AG08395 (cell line): ENCODE data around the gene FASTK.

Source experiments
- DNase-seq: peaks from one replicate; pipeline ENCODE4 v3.0.0; 2012; ENCODE audit warnings: mixed read lengths, low spot score

The FASTK gene, protein sequence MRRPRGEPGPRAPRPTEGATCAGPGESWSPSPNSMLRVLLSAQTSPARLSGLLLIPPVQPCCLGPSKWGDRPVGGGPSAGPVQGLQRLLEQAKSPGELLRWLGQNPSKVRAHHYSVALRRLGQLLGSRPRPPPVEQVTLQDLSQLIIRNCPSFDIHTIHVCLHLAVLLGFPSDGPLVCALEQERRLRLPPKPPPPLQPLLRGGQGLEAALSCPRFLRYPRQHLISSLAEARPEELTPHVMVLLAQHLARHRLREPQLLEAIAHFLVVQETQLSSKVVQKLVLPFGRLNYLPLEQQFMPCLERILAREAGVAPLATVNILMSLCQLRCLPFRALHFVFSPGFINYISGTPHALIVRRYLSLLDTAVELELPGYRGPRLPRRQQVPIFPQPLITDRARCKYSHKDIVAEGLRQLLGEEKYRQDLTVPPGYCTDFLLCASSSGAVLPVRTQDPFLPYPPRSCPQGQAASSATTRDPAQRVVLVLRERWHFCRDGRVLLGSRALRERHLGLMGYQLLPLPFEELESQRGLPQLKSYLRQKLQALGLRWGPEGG

GRCh38 chr7:151080522-151081169, at the start of gene FASTK:
FASTK (minus strand) TSS chr7:151080809; CDS start chr7:151080766, 43 bp downstream.
- DNase-seq = peak; percentile 95

GRCh38 chr7:151129960-151130591, 49.5 kb upstream of the FASTK start:
- DNase-seq = no peak

DNA sequence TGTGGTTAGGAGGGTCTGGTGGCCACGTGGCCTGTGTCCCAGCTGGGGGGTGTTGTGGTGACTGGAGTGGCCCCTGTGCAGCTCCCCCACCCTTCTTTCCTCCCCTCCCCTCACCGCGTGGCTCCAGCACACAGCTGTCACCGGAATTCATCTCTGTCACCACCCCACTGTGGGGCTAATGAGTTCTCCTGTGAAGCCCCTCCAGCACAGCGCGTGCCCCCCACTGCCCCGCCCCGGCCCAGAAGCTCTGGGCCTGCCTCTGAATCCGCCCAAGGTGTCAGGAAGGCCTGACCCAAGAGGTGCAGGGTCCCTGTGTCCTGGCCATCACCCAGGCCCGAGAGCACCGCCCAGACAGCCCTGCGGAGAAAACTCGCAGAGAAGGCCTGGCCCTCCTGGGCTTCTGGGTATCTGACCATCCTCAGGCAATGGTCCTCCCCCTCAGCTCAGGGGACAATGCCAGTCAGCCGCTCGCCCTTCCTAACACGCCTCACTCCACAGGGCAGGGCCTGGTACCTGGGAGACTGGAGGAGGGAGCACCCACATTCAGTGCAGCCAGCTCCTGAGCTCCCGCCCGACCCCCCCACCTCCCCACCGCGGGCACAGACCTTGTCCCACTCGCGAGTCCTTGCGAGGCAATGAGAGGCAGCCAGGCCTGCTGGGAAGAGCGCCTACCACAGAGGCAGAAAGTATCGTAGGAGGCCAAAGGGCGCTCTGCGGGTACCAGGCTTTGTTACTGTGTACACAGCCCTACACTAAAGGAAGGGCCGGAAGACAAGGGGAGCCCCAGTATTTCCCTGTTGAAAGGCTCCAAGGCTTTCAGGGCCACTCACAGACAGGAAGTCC, 48.7 kb upstream of the FASTK start:
- DNase-seq = no peak

DNA sequence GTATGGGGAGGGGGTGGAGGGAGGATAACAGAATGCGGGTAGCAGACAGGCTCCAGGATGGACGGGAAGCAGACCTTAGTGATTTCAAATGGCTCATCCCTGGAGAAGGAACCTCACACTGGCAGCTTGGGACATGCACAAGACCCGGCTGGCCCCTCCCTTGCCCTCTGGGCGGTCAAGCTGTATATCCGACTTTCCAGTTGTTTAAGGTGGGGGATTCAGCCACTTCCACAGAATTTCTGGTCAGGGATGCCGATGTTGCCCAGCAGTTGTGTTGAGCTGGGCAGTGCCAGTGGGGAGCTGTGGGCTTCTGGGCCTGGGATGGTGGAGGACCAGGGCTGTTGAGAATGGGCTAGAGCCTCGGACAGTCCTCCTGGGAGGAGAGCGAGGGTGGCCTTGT, 48.1 kb upstream of the FASTK start:
- no peak for DNase-seq

GRCh38 chr7:151128144-151128543, 47.5 kb upstream of the FASTK start:
- DNase-seq = no peak

GRCh38 chr7:151126491-151127137, 46.0 kb upstream of the FASTK start:
- DNase-seq = no peak

- peak; percentile 40 for DNase-seq
Measured at GRCh38 chr7:151125846-151126481, 45.4 kb upstream of the FASTK start.

GRCh38 chr7:151125470-151125845, 44.8 kb upstream of the FASTK start:
- DNase-seq = peak; percentile 34

DNA sequence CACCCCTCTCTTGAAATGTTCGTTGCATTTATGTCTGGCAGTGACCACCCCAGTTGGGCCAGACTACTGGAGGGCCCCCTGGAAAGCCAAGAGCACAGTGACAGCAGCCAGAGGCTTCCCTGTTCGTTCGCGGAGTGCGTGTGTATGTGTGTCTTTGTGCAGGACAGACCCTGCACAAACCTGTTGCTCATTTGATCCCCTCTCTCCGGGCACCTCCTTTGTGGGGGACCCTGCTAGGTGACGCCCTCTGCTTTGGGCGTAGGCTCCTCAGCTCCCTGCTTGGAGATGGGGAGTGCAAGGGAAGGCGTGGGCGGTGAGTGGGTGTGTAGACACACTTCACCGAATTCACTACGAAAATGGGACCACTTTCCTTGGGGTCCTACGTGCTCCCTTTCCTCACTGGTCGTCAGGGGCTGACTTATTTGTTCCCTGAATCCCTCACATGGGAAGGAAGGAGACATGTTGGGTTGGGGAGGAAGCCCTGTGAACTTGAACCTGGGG, 44.3 kb upstream of the FASTK start:
- DNase-seq = no peak

DNA sequence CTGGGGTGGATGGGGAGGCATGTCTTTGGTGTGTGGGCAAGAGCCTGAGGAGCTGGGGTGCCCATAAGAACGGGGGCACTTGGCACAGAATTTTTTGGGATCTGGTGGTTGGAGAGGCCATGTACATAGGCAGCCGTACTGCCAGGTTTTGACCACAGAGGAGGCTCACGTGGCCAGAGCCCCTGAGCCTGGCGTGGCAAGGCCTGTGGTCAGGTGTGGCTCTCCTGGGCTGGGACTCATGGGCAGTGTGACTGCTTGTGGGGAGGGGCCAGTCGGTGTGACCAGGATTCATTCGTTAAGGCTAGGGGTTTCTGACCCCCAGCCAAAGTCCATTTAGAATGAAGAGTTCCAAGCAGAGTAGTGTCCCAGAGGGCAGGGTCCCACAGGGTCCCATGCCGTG, 43.9 kb upstream of the FASTK start:
- DNase-seq = no peak

GRCh38 chr7:151123822-151124464, 43.3 kb upstream of the FASTK start:
- peak; percentile 95 for DNase-seq

GRCh38 chr7:151123158-151123821, 42.7 kb upstream of the FASTK start:
- DNase-seq = no peak

- DNase-seq = no peak
Measured at GRCh38 chr7:151122796-151123157, 42.2 kb upstream of the FASTK start.

DNA sequence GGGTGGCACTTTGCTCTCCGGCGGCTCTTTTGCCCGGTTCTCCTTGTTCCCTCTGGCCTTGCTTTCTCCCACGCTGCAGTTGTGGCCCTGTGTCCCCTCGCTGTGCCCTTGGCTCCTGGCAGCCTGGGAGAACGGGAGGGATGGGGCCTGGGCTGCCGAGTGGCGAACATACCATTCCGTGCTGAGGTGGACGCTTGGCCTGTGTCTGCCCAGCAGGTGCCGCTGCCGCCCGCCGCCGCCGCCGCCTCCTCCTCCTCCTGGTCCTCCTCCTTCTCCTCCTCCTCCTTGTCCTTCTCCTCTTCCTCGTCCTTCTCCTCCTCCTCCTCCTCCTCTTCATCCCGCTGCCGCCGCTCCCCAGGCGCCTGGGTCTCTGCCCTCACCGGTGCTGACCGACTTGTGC, 41.7 kb upstream of the FASTK start:
- DNase-seq = no peak

DNA sequence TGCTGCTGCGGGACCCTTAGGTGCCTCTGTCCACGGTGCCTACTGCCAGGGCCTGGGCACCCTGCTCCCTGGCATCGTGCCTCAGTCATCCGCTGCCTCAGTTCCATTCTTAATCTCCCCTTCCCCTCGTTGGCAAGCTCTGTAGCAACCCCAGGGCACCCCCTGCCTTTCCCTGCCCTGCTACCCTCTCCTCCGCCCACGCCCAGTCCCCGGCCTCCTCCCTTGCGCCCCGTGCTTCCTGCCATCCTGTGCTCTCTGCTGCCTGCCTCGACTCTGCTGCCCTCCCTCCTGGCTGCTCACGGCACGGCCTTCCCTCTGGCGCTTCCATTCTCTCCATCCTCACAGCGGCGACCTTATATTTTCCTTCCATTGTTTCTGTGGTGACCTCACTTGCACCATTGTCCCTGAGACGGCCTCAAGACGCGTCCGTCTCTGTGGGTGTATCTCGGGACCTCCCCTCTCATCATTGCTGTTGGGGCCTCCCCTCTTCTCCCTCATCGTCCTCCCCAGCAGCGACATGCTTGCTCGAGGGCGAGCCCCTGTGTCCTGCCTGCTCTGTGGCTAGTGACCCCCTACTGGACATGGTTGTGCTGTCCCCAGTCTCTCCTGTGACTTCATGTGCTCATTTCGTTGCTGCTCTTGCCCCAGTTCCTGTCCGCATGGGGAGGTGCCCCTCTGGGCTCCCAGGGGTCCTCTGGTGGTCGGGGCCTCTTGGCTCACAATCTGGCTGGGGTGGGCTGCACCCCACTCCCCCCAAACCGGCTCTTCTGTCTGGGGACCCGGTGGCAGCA, 41.0 kb upstream of the FASTK start:
- no peak for DNase-seq

DNA sequence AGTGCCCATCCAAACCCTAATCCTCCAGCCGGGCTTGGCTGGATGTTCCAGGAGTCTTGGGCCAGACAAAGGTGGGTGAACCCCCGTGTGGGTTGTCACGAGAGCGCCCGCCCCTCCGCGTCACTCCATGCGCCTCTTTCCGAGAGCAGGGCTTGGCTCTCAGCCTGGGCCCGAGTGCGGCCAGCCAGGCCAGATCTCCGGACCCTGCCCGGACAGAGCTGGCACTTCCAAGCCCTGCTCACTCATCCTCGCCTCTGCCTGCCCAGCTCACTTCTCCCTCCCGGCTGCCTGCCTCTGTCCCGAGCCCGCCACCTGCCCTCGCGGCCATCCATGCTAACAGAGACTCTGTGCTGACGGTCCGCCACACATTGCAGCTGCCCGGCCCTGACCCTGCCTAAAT, 40.3 kb upstream of the FASTK start:
- no peak for DNase-seq

DNA sequence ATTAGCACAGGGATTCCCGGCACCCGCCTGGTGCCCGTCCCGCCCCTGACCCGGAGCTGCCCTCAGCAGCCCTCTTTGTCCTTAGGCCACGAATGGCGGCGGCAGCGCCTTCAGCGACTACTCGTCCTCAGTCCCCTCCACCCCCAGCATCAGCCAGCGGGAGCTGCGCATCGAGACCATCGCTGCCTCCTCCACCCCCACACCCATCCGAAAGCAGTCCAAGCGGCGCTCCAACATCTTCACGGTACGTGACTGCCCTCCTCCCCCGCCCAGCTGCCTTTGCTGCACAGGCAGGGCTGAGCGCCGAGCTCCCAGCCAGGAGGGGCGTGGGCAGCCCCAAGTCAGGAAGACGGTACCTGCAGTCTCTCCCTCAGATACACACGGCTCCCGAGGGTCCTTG, 39.3 kb upstream of the FASTK start:
- DNase-seq = no peak

DNA sequence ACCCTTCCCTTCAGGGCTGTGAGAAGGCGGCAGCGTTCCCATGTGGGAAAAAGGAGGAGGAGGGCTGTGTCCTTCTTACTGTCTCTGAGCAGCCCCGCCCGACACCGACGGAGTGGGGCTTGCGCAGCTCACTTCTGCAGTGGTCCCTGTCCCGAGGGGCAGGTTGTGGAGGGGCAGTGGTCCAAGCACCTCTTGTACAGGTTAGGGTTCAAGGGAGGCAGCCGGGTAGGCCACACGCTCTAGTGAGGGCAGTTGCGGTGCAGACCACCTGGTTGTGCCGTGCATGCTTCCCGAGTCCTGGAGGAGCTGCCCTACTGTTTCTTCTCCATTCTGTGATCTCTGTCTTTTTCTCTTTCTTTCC, 38.4 kb upstream of the FASTK start:
- no peak for DNase-seq
